ENCODE measurements around the gene GUCD1.
"Not testable (repeated sequence)": the region's sequence is repeated elsewhere in the genome, so short reads cannot be mapped to it uniquely, and the experiment has no call there.

Gene GUCD1

GRCh38 chr22:24554313-24555164, at the start of gene GUCD1:
TSS of gene GUCD1 (minus strand) at chr22:24555138. CDS start at chr22:24554991, 147 bp downstream.
- DNase-seq (ENCODE audit: low read depth in 2 of 2) = no peak

DNA sequence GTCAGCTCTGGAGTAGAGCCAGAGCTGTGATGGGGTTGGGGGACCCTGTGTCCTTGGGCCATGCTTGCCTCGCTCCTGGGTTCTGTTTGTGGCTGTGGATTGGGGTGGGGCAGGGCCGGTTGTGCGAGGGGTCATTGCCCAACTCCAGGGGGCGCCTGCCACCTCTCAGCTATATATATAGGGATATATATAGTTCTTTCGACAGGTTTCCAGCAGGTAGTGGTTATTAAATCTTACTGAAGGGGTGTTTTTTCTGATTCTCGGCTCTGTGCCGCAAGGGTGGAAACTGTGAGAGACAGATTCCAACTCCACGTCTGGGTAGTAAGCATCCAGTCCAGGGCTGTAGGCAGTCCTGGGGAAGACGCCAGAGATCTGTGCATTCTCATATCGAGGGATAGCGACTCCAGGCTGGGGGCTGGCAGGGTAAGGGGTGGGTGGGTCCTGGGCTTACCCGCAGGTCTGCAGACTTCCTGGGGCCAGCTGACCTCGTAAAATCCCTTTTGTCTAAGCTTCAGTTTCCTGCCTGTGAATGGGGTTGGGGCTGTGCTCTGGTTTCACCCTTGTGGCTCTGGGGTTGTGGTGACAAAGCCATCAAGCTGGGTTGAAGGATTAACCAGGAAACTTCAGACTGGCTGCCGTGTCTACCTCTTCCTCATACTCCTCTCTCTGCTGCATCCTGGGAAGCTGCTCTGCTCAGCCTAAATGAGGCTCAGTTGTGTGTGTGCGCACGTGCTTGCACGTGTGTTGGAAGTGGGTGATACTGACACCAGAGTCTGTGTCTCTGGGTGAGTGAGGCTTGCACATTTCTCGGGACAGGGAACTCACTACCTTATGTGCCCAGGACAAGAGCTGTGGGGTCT, 49.1 kb upstream of the GUCD1 start:
- not testable (repeated sequence) for DNase-seq (ENCODE audit: low read depth in 2 of 2)

- DNase-seq (ENCODE audit: low read depth in 2 of 2) = not testable (repeated sequence)
Measured at GRCh38 chr22:24602847-24603769, 48.2 kb upstream of the GUCD1 start, which contains the start of gene GGT1. TSS of gene GGT1 (plus strand) at chr22:24603193. CDS start at chr22:24611082, 7,889 bp downstream.

DNA sequence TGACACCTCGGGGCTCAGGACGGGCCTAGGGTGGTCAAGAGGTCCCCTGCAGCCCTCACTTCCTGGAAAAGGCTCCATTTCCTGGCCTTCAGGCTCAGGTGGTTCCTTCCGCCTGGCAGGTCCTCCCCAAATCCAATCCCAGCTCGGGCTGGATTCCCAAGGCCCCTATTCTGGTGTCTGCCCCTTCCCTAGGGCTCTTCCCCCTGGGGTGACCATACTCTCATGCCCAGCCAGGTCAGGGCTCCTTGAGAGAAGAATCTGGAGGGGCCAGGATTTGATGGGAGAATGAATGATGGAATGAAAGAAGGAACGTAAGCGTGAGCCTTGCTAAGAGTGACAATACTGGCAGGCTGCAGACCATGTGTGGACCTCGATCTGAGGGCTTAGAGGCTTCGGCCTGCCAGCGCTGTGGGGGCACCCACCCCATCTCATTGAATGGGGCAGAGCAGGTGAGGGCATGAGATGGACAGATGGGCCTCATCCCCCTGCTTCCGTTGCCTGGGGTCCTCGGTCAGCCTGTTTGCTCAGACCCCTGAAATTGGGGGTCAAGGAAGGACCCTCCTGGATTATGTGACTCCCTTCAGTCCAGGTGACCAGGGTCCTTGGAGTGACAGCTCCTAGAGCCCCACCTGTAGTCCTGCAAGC, 47.3 kb upstream of the GUCD1 start:
- not testable (repeated sequence) for DNase-seq (ENCODE audit: low read depth in 2 of 2)

DNA sequence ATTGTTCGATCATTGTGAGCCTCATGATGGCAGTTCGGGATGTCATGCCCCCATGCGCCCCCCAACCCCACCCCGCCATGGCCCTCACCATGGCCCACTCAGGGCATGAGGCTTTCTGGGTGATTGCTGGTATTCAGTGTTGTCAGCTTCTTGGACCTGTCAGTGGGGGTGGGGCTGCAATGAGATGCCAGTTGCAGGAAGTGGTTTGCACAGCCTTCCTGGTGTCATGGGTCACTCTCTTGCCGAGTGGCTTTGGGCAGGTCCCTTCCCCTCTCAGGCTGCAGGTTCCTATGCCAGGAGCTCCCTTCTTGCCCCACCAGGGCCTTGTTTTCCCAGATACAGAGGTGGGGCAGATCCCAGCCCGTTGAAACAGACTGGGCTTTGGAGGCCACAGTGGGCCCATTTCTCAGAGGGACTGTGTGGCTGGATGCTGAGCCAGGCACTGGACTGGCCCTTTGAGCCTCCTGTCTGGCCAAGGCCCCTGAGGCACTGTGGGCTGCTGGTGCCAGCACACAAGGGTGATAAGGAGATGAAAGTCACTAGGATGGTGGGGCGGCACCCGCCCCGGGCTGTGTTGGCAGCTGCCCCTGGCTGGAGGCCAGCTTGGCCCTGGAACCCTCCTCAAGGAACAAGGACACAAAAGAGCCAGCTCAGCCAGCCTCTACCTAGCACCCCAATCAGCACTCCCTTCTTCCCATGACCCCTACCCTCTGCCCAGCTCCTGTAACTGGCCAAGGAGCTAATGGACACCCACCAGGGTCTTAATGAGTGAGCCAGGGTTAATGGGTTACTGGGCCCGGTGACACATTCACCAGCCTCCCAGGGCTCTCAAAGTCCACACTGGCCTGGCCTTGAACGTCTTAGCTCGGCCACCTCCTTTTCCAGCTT, 46.5 kb upstream of the GUCD1 start:
- DNase-seq (ENCODE audit: low read depth in 2 of 2) = no peak

DNA sequence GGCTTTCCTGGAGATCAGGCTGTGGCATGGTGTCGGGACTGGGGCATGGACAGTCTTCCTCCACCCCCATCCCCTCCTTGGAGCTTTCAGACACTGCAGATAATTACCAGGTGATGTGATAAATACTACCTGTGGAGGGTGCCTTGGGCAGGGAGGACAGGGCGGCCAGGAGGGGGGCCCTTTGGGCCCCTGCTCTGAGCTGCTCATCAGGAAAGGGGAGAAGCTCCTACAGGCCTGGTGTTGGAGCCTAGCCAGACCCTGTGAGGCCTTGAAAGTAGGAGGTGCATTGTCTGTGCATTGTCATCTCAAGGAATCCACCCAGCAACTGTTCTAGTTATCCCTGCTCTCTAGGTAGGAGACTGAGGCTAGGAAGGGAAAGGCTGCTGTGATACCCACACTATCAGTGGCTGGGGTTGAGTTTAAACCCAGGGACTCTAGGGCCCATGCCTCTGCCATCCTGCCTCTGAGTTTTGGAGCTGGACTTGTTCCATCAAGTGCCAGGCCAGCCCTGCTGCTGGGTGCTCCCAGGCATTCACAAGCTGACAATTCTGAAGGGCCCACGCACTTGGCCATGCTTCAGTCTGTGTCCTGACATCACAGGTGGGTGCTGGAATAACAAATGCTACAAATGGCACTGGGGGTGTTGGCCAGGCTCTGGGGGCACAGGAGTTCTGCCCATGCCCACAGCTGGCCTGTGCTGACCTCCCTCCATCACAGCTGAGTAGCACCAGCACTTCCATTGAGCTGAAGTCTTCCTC, 45.2 kb upstream of the GUCD1 start:
- not testable (repeated sequence) for DNase-seq (ENCODE audit: low read depth in 2 of 2)

- no peak for DNase-seq (ENCODE audit: low read depth in 2 of 2)
Measured at GRCh38 chr22:24599514-24599913, 44.6 kb upstream of the GUCD1 start.

DNA sequence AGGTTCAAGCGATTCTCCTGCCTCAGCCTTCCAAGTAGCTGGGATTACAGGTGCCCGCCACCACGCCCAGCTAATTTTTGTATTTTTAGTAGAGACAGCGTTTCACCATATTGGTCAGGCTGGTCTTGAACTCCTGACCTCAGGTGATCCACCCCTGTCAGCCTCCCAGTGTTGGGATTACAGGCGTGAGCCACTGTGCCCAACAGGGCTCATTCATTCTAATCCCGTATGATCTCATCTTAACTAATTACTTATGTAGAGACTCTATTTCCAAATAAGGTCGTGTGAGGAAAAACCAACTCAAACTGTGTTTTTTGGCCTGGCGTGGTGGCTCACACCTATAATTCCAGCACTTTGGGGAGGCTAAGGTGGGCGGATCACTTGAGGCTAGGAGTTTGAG, 42.1 kb upstream of the GUCD1 start:
- not testable (repeated sequence) for DNase-seq (ENCODE audit: low read depth in 2 of 2)

DNA sequence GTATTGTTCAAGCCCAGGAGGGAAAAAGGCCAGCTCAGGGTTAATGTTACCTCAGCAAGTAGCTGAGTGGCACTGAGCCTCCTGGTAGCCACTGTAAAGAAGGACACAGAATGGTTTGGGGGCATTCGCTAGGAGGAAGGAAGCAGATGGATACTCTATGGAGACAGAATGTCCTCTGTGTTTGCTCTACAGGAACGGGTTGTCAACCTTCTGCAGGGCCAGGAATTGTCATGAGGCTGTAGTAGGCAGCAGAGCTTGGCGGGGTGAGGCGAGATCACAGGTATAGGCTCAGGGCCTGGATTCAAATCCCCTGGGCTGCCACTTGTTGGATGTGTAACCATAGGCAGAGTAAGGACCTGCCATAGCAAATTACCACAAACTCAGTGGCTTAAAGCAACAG, 40.9 kb upstream of the GUCD1 start:
- DNase-seq (ENCODE audit: low read depth in 2 of 2) = no peak

DNA sequence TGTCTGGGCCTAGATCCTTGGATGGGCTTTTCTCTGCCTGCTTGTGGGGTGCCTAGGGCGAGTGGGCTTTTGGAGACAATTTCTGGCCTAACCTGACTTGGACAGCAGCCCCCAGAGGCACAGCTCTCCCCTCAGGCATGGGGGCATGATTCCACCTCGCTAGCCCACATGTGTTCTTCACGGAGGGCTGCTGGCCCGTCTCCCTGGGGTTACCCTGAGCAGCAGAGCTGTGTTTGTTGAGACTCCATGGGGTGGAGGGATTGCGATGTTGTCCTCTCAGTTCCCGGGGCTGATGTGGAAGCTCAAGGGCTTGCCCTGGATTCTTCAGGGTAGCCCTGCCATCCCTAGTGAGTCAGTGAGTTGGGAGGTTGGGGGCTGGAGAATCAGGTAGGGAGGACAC, 40.3 kb upstream of the GUCD1 start:
- no peak for DNase-seq (ENCODE audit: low read depth in 2 of 2)

DNA sequence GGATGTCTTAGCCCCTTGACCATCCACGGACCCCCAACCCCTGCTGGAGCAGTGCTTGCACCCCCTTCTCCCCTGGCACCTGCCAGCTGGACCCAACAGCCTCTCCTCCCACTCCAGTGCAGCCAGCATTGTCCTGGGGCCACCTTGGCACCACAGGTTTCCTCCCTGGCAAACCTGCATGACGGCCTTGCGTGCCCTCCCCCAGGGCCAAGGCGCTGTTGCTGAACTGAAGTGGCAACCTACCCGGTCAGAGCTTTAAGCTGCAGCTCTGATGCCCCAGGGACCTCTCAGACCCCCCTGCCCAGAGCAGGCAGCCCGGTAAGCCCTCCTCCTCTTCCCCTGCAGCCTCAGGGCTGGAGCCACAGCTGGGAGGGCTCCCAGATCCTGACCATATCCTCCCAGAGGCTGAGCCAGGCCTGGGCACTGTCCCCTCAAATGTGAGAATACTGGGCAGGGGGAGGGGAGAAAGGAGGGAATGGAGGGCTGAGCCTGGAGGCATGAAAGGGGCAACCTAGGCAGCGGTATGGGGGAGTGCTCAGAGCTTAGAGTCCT, 39.7 kb upstream of the GUCD1 start:
- DNase-seq (ENCODE audit: low read depth in 2 of 2) = no peak

DNA sequence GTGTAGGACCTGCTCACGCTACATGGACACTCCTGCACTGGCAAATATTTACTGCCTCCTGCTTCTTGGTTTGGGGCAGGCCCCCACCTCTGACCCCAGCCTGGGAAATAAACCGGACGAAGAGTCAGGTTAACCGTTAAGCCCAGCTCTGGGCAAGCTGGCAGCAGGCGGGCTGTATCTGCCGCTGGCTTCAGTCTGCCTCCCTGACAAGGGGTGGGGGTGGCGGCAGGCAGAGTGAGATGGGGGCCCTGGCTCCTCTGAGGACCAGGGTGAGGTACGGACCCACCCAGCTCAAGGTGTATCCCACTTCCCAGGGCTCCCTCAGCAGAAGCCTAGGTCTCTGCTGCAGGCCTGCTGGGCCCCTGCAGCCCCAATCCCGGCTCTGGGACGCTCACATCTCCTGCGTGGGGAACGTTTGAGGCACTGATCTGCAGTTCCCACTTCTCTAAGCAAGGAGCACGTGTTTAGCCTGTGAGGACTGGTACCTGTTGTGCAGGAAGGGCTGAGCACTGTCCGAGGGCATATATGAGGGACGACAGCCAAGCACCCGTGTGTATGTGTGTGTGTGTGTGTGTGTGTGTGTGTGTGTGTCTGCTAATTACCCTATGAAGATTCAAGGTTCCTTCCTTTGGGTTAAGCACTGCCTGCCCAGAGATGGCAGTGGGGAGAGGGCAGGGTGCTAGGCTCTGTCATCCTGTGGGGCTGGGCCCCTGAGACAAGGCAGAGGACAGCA, 39.1 kb upstream of the GUCD1 start:
- DNase-seq (ENCODE audit: low read depth in 2 of 2) = no peak

DNA sequence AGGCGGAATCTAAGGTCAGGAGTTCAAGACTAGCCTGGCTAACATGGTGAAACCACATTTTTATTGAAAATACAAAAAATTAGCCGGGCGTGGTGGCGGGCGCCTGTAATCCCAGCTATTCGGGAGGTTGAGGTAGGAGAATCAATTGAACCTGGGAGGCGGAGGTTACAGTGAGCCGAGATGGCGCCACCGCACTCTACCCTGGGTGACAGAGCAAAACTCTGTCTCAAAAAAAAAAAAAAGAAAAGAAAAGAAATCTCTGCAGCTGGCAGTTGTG, 38.6 kb upstream of the GUCD1 start:
- not testable (repeated sequence) for DNase-seq (ENCODE audit: low read depth in 2 of 2)

DNA sequence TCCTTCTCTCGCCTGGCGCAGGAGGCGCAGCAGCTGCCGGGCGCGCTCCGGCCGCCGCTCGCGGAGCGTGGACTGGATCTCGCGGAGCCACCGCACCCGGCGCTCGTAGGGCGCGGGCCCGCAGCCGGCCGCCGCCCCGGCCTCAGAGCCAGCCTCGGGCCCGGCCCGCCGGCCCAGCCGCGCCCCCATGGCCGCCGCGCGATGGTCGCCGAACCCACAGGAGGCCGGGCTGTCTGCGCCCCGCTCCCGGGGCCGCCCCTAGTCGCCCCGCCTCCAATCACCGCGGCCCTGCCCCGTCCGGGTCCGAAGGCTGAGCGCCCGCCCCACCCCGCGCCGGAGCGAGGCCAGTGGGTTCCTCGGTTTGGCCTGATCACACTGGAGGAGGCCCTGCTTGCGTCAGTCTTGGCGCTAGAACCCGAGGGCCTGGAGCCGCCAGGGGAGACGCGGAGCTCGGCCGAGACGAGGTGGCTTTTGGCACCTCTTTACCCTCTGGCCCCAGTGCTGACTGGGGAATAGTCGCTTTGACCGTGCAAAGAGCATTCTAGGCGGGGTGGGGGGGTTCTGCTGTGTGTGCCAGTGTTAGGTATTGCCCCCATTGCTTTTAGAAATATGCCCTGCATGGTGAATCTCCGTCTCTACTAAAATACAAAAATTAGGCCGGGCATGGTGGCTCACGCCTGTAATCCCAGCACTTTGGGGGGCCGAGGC, 38.1 kb upstream of the GUCD1 start, which contains the start of gene LRRC75B:
LRRC75B (minus strand) TSS at position 223 of the 708 bp plus-strand sequence; CDS start at position 189, 34 bp downstream.
- no peak for DNase-seq (ENCODE audit: low read depth in 2 of 2)

DNA sequence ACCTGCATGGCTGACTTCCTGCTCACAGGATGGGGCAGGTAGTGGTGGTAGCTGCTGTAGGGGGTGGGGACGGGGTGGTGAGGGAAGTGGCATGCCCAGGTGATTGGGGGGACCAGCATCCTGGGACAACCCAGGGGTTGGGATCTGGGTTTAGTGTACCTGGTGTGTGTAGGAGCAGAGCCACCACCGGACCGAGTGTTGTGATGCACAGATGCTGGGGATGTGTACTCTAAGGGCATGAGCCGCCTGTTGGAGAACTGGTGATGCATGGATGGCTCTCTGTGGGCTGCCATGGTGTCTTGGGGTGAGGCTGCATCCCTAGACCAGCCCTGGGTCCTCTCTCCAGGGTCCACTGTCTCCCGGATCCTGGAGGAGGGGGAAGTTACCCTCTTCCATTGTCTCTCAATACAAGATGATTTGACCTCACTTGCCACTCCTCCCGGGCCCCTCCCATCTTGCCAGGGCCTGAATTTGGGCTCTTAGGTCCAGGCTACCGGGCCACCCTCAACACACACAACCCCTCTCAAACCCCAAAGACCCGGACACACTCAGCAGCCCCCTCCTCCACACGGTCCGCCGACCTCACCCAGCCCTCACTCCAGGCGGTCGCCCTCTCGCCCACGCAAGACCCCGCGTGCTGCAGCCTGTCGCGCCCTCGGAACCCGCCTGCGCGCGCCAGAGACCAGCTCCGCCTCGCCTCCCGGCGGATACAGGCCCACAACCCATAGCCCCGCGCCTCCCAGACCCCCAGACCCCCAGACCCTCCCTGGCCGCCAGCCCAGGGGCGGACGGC, 37.3 kb upstream of the GUCD1 start:
- DNase-seq (ENCODE audit: low read depth in 2 of 2) = no peak

DNA sequence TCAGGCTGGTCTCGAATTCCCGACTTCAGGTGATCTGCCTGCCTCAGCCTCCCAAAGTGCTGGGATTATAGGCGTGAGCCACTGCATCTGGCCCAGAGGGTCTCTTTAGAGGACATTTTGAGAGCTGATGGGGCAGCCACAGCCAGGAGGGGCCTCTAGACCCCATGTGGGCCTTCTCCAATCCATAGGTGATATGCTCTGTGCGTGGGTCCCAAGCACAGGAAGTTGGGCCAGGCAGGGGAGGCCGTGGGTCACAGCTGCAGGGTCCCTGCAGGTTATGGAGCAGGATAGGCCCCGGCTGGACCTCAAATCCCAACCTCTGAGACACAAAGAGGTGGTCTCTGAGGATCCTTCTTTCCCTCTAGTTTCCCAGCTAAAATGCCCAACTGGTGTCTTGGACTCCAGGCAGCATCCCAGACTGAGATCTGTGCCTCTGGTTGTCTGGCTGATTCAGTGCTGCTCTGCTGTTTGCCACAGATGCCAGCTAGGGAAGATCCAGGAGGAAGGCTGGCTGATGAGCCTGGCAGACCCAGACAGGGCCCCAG, 36.4 kb upstream of the GUCD1 start:
- no peak for DNase-seq (ENCODE audit: low read depth in 2 of 2)
